Retinal pigment epithelial cell (primary cell): ENCODE results near the gene DCDC1.

Experiments
- DNase-seq: peaks from one replicate; pipeline ENCODE4 v3.0.0-alpha.2; 2010; ENCODE audit warnings: low read depth
- H3K4me3 ChIP-seq: 2 replicates; pipeline ENCODE4 v1.5.1; 2011; ENCODE audit warnings: mild to moderate bottlenecking, low read length, control low read depth, moderate library complexity
- TF ChIP-seq, protein P1 (sequence below): conservative IDR thresholded peaks from 2 replicates; pipeline ENCODE4 v1.5.1; 2011; ENCODE audit warnings: low read depth, low read length, control low read depth, inconsistent platforms

DCDC1 gene

DNA sequence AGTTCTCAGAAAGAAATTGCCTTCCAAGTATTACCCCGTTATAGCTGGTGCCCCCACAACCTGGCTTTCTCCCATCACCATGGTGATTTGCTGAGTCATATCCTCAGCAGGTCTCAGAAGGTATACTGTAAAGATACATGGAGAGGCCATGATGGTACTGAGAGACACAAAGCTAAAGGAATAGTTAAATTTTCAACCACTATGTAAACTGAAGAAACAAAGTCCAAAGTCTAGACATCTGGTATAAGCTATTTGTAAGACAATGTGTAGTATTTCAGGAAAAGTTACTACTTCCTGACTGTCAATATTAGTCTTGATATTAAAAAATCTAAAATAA, 377.1 kb downstream of the DCDC1 start:
- no peak overlapping the region for H3K4me3 ChIP-seq
- no peak for DNase-seq

GRCh38 chr11:30991802-30992512, 377.6 kb downstream of the DCDC1 start:
- TF ChIP-seq, protein P1, sequence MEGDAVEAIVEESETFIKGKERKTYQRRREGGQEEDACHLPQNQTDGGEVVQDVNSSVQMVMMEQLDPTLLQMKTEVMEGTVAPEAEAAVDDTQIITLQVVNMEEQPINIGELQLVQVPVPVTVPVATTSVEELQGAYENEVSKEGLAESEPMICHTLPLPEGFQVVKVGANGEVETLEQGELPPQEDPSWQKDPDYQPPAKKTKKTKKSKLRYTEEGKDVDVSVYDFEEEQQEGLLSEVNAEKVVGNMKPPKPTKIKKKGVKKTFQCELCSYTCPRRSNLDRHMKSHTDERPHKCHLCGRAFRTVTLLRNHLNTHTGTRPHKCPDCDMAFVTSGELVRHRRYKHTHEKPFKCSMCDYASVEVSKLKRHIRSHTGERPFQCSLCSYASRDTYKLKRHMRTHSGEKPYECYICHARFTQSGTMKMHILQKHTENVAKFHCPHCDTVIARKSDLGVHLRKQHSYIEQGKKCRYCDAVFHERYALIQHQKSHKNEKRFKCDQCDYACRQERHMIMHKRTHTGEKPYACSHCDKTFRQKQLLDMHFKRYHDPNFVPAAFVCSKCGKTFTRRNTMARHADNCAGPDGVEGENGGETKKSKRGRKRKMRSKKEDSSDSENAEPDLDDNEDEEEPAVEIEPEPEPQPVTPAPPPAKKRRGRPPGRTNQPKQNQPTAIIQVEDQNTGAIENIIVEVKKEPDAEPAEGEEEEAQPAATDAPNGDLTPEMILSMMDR = no peak
- no peak for DNase-seq
- no peak overlapping the region for H3K4me3 ChIP-seq

More for the DNA sequence above, 377.1 kb downstream of the DCDC1 start:
- TF ChIP-seq, protein P1 = no peak

DNA sequence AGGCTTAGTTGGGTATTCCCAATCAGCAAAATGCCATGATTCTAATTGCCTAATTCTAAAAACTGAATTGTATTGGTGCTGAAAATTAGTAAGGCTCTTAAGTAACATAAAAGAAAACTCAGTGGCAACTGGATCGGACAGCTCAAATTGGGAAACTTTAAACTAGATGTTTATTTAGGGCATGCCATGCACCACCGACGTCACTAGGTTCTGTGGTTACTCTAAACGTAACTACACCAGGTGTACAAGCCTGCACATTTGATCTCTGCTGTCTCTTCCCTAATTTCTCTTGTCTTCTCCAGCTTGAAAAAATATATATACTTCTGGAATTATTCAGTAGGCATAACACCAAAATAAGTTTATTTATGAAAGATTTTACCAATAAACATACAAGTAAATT, 378.2 kb downstream of the DCDC1 start:
- TF ChIP-seq, protein P1 = no peak
- no peak overlapping the region for H3K4me3 ChIP-seq
- DNase-seq = no peak

DNA sequence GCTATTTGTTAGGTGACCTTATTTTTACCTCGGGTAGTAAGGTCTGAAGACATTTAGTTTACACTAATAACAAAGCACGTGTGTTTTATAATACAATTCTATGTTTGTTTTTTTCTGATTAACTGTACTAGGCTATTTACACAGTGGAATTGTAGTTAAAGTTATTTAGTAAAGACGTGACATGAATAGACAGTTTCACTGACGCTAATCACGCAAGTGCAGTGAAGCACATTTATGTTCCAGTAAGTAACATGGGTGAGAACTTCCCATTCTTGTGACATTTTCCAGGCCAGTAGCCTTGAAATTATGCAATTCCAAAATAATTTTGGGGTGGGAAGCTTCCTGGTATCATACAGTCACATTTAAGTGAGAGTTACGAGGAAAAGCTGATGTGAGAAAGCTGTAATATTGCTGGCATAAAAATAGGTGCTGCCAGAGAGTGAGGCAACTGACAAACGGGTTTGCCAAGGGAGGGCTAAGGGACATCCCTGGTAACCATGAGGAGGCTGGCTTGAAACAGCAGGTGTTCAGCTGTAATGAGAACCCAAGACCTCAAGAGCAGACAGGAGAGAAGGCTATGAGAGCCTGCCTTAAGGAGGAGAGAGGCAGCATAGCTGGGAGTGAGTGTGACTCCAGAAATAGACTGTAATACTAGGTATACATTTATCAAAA, 378.8 kb downstream of the DCDC1 start:
- TF ChIP-seq, protein P1 = no peak
- H3K4me3 ChIP-seq = no peak overlapping the region
- DNase-seq = no peak

GRCh38 chr11:30987819-30988218, 381.7 kb downstream of the DCDC1 start:
- no peak overlapping the region for H3K4me3 ChIP-seq
- DNase-seq = no peak
- TF ChIP-seq, protein P1 = no peak

DNA sequence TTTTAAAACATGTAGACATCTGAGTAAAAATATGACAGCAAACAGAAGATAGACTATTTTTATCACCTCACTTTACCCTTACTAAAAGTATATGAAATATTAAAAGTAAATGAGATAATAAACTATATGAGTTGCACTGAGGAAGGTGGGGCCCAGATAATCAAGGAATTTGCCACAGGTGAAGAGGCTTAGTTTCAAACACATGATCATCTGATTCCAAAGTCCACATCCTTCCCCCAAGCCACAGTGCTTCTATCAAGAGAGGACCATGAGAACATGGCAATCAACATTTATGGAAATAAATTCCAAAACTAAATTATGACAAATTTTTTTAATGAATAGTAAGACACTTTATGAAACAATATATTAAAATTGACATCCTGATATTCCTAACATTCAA, 384.0 kb downstream of the DCDC1 start:
- TF ChIP-seq, protein P1 = no peak
- H3K4me3 ChIP-seq = no peak overlapping the region
- no peak for DNase-seq

GRCh38 chr11:30984827-30985226, 384.7 kb downstream of the DCDC1 start:
- TF ChIP-seq, protein P1 = no peak
- H3K4me3 ChIP-seq = no peak overlapping the region
- no peak for DNase-seq
